Fibroblast of mammary gland (primary cell): ENCODE results near the gene TRAF1.

Experiments
- DNase-seq: peaks from one replicate; pipeline ENCODE4 v3.0.0-alpha.2; 2010; ENCODE audit warnings: low read depth
- H3K4me3 ChIP-seq: 2 replicates; pipeline ENCODE4 v1.5.1; 2011; ENCODE audit warnings: low read depth, mild to moderate bottlenecking, low read length, moderate library complexity; ENCODE audit not compliant: control insufficient read depth
- TF ChIP-seq, protein P1 (sequence below): conservative IDR thresholded peaks from 2 replicates; pipeline ENCODE4 v1.5.1; 2011; ENCODE audit warnings: low read depth, low read length, inconsistent platforms; ENCODE audit not compliant: control insufficient read depth, insufficient read depth

TRAF1 gene

DNA sequence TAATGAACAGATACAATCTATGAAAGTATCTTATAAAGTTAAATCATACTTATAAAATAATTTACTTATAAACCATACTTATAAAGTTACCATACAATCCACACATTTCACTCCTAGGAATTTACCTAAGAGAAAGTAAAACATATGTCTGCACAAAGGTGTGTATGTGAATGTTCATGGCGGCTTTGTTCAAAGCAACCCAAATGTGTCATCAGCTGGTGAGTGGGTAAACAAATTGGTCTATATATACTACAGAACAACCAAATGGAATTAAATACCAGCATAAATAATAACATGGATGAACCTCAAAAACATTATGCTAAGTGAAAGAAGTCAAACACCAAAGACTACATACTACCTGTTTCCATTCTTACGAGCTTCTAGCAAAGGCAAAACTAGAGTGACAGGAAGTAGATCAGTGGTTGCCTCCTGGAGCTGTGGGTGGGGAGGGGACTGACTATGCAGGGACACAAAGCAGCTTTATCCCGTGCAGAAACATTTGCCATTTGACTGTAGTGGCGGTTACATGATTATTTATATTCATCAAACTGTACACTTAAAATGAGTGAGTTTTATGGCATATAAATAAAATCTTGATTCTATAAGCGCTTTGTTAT, 10.6 kb downstream of the TRAF1 start:
- DNase-seq: no peak

DNA sequence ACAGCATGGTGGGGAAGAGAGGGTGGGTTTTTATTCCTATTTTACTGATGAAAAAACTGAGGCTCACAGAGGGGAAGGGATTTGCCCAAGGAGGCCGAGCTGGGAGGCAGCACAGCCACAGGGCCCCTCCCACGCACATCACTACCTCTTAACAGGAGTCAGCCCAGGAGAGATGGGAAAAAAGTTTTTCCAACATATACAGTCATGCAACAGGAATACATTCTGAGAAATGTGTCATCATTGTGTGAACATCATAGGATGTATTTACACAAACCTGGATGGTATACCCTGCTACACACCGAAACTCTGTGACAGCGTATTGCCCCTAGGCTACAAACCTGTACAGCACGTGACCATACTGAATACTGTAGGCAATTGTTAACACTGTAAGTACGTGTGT, 11.6 kb downstream of the TRAF1 start:
- H3K4me3 ChIP-seq: no peak overlapping the region
- TF ChIP-seq, protein P1, sequence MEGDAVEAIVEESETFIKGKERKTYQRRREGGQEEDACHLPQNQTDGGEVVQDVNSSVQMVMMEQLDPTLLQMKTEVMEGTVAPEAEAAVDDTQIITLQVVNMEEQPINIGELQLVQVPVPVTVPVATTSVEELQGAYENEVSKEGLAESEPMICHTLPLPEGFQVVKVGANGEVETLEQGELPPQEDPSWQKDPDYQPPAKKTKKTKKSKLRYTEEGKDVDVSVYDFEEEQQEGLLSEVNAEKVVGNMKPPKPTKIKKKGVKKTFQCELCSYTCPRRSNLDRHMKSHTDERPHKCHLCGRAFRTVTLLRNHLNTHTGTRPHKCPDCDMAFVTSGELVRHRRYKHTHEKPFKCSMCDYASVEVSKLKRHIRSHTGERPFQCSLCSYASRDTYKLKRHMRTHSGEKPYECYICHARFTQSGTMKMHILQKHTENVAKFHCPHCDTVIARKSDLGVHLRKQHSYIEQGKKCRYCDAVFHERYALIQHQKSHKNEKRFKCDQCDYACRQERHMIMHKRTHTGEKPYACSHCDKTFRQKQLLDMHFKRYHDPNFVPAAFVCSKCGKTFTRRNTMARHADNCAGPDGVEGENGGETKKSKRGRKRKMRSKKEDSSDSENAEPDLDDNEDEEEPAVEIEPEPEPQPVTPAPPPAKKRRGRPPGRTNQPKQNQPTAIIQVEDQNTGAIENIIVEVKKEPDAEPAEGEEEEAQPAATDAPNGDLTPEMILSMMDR: no peak
- DNase-seq: peak; percentile 76

More for the DNA sequence above, 10.6 kb downstream of the TRAF1 start:
- H3K4me3 ChIP-seq: no peak overlapping the region
- TF ChIP-seq, protein P1: no peak

DNA sequence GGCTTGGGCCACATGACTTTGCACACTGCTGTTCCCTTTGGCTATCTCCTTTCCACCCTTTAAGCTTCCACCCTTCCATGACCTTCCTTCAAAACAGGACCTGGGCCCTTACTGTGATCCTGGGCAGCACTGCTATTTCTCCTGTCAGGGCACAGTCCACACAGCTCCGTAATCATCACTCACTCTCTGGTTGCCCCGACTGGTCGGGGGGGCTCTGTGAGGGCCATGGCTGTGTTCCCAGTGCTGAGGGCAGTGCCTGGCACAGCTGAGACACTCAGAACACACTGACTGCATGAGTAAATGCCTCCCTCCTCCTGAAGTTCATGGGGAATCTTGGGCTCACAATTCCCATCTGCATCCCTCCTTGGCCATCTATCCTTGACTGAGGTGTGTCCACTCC, 12.2 kb downstream of the TRAF1 start:
- no peak overlapping the region for H3K4me3 ChIP-seq
- TF ChIP-seq, protein P1: no peak
- DNase-seq: no peak

- DNase-seq: no peak
- TF ChIP-seq, protein P1: no peak
- H3K4me3 ChIP-seq: no peak overlapping the region
Observed at GRCh38 chr9:120913647-120914264, 12.8 kb downstream of the TRAF1 start.

DNA sequence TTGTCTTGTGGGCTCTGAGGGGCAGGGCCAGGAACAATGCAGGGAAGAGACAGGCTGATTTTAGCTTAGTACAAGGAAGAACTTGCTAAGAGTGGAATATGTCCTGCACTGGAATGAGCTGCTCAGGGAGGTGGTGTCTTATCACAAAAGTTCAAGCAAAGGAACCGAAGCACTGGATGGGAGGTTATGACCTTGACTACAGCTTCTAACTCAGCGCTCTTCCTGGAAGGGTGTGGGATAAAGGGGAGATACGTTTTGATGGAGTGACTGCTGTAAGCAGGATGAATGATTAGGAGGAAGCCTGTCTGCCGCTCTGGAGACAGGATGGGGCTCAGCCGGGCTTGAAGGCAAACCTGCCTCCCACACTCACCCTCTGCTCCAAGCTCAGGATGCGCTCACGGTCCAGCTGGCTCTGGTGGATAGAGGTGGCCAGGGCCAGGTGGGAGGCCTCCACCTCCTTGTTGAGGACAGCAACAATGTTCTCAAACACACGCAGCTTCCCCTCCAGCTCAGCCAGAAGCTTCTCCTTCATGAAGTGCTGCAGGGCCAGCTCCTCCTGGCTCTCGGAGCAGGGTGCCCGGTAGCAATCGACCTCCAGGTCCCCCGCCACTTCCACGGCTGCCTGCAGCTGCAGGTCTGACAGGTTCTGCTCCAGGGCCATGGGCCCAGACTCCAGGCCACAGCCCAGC, 13.5 kb downstream of the TRAF1 start:
- no peak overlapping the region for H3K4me3 ChIP-seq
- TF ChIP-seq, protein P1: no peak
- no peak for DNase-seq

- TF ChIP-seq, protein P1: no peak
- no peak overlapping the region for H3K4me3 ChIP-seq
- no peak for DNase-seq
Observed at GRCh38 chr9:120911295-120911837, 15.2 kb downstream of the TRAF1 start.
